ENCODE measurements around the gene TMEM200C. TPM values are rescaled to one million over a fixed set of nuclear protein-coding genes. Genes with fewer than 3 reads are reported as not detected.

The TMEM200C gene
- total RNA-seq: not detected

DNA sequence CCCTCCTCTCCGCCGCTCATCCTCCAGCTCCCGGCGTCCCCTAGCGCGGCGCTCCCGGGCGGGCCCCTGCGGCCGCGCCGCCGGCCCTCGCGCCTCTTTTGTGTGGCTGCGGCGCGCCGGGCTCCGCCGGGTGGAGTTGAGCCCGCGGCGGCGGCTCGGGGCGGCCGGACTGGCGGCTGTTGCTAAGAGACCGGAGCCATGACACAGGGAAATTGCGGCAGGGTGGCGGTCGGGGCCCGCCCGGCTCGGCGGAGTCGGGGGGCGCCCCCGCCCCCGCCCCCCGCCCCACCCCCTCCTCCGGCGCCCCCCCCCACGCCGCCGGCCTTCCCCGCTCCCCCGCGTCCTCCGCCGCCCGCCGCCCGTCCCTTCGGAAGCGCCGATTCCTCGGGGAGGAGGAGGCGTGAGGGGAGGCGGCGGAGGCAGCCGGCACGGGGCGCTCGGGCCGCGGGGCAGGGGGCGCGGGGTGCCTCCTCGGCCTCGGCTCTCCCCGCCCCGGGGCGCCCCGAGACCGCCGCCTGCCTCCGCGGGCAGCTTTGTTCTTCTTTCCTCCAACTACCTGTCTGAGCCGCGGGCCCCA lies at the start of gene TMEM200C:
TSS of gene TMEM200C (minus strand) at position 224 of the 577 bp plus-strand sequence. CDS start 3,459 bp downstream, outside the sequence.
- Mint-ChIP-seq H3K27me3 (ENCODE audit: low read depth) (peaks cover 62% of the 10 kb centered on the region), H3K9me3 (ENCODE audit: insufficient read depth) (no peaks in the 10 kb centered on the region), H3K27ac (no peak within 1 kb of the TSS), H3K4me1 (ENCODE audit: low read depth) (peaks cover 2% of the 10 kb centered on the region), H3K4me3 (no peak within 1 kb of the TSS), H3K36me3 (ENCODE audit: low read depth) (no peaks in the 10 kb centered on the region)
- no peak for DNase-seq
- ATAC-seq: no peak
- ChIA-PET CTCF (no interaction called here), POLR2A (no interaction called here)

DNA sequence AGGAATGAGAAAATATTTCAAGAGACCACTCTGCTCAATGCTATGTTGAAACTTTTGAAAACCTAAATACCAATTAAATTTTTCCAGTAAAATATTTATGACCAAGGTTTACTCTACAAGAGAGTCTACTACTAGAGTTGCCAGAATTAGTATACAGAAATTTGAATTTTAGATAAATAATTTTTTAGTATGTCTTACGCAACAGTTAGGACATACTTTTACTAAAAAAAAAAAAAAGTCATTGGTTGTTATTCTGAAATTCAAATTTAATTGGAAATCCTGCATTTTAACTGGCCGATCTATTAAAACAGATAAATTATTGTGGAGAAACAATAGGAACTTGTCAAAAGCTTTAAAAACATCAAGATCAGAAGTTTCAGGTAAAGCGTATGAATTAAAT lies 49.1 kb upstream of the TMEM200C start:
- Mint-ChIP-seq H3K4me1 (ENCODE audit: low read depth) (no peaks in the 10 kb centered on the region), H3K36me3 (ENCODE audit: low read depth) (no peaks in the 10 kb centered on the region), H3K9me3 (ENCODE audit: insufficient read depth) (no peaks in the 10 kb centered on the region), H3K27me3 (ENCODE audit: low read depth) (peaks cover 2% of the 10 kb centered on the region), H3K4me3 (no peak overlapping the region), H3K27ac (no peak overlapping the region)
- DNase-seq (no peak), ATAC-seq (no peak)
- ChIA-PET POLR2A (no interaction called here), CTCF (no interaction called here)

DNA sequence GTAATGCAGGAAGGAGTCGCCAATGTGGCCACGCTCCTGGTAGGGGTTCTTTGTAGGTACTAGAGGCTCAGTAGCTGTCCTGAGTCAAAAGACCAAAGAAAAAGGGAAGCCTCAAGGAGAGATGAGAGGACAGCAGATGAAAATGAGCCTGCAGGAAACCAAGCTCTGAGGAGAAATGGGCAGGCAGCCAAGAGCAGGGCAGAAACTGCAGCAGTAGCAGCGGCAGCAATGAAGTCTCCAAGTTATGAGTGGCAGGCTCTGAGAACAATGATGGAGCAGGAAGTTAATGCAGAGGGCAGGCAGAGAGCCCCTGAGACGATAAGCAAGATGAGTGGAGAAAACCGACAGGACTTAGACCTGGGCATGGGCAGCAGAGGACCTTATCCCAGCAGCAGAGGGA lies 48.2 kb upstream of the TMEM200C start:
- no peaks in the 10 kb centered on the region for H3K4me1 Mint-ChIP-seq (ENCODE audit: low read depth)
- H3K27ac Mint-ChIP-seq: no peak overlapping the region
- H3K4me3 Mint-ChIP-seq: no peak overlapping the region
- CTCF ChIA-PET: no interaction called here
- H3K36me3 Mint-ChIP-seq (ENCODE audit: low read depth): no peaks in the 10 kb centered on the region
- POLR2A ChIA-PET: no interaction called here
- ATAC-seq: no peak
- H3K27me3 Mint-ChIP-seq (ENCODE audit: low read depth): peaks cover 2% of the 10 kb centered on the region
- no peak for DNase-seq
- no peaks in the 10 kb centered on the region for H3K9me3 Mint-ChIP-seq (ENCODE audit: insufficient read depth)

DNA sequence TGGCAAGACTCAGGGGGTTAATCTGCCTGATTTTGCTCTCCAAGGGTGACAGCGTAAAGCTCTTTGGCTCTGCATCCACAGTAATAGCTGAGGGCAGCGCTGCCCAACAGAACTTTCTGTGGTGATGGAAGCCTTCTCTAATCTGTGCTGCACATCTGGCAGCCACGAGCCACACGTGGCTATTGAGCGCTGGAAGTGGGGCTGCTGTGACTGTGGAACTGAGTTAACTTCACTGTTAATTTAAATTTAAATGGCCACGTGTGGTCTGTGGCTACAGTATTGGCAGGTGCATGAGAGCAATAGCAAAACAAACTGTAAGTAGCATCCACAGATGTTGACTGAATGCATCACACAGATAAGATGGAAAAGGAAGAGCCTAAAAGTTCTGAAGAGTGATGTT lies 47.3 kb upstream of the TMEM200C start:
- Mint-ChIP-seq H3K36me3 (ENCODE audit: low read depth) (no peaks in the 10 kb centered on the region), H3K4me1 (ENCODE audit: low read depth) (no peaks in the 10 kb centered on the region), H3K27me3 (ENCODE audit: low read depth) (no peaks in the 10 kb centered on the region), H3K4me3 (no peak overlapping the region), H3K27ac (no peak overlapping the region), H3K9me3 (ENCODE audit: insufficient read depth) (no peaks in the 10 kb centered on the region)
- DNase-seq: no peak
- no peak for ATAC-seq
- CTCF ChIA-PET: no interaction called here
- POLR2A ChIA-PET: no interaction called here

GRCh38 chr18:5941890-5942289 lies 46.6 kb upstream of the TMEM200C start:
- ATAC-seq: no peak
- POLR2A ChIA-PET: no interaction called here

DNA sequence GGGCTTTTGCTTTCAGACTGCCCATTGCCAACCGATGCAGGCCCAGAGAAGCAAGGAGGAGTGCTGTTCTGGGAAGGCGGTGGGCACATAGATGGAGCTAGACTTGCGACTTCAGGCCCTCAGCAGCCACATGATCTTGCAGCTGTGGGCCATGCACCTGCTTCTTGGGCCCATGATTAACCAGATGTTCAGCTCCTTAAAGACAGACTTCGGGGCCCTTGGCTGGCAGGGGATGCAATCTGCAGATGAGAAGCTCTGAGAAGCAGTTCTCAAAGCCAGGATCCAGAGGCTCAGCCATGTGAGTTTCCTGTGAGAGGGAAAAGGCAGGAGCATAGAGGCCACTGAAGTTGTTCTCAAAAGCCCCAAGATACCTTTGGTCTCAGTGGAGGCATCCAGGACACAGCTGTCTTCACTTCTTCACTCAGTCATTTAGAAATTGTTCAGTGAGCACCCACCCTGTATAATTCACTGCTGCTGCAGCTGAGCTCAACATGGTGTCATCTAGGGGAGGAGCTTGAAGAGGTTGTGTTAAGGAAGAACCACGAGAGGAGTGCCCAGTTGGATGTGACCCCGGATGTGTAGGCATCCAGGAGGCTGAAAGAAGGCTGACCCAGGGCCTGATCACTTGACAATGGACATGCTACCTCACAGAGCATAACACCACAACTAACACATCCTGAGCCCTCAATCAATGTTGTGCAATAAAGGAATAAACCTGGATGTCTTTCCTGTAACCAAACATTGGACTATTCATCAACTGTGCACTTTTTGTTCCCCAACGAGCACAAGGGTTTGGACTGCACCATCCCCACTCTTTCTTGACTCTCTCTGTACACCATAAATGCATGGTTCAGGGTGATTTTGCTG lies 44.7 kb upstream of the TMEM200C start:
- H3K4me1 Mint-ChIP-seq (ENCODE audit: low read depth): no peaks in the 10 kb centered on the region
- DNase-seq (no peak), ATAC-seq (no peak)
- ChIA-PET CTCF (no interaction called here), POLR2A (no interaction called here)
- H3K27ac Mint-ChIP-seq: no peak overlapping the region
- H3K9me3 Mint-ChIP-seq (ENCODE audit: insufficient read depth): no peaks in the 10 kb centered on the region
- H3K27me3 Mint-ChIP-seq (ENCODE audit: low read depth): no peaks in the 10 kb centered on the region
- no peaks in the 10 kb centered on the region for H3K36me3 Mint-ChIP-seq (ENCODE audit: low read depth)
- H3K4me3 Mint-ChIP-seq: no peak overlapping the region

More at GRCh38 chr18:5941890-5942289, 46.6 kb upstream of the TMEM200C start:
- no peak for DNase-seq
- H3K4me3 Mint-ChIP-seq: no peak overlapping the region
- no peaks in the 10 kb centered on the region for H3K36me3 Mint-ChIP-seq (ENCODE audit: low read depth)
- H3K4me1 Mint-ChIP-seq (ENCODE audit: low read depth): no peaks in the 10 kb centered on the region
- CTCF ChIA-PET: no interaction called here
- no peaks in the 10 kb centered on the region for H3K9me3 Mint-ChIP-seq (ENCODE audit: insufficient read depth)
- no peaks in the 10 kb centered on the region for H3K27me3 Mint-ChIP-seq (ENCODE audit: low read depth)
- H3K27ac Mint-ChIP-seq: no peak overlapping the region

GRCh38 chr18:5937795-5938194 lies 42.5 kb upstream of the TMEM200C start:
- Mint-ChIP-seq H3K27ac (no peak overlapping the region), H3K9me3 (ENCODE audit: insufficient read depth) (no peaks in the 10 kb centered on the region), H3K36me3 (ENCODE audit: low read depth) (no peaks in the 10 kb centered on the region), H3K4me3 (no peak overlapping the region), H3K27me3 (ENCODE audit: low read depth) (no peaks in the 10 kb centered on the region), H3K4me1 (ENCODE audit: low read depth) (no peaks in the 10 kb centered on the region)
- CTCF ChIA-PET: no interaction called here
- no peak for ATAC-seq
- POLR2A ChIA-PET: no interaction called here
- no peak for DNase-seq

- Mint-ChIP-seq H3K36me3 (ENCODE audit: low read depth) (no peaks in the 10 kb centered on the region), H3K9me3 (ENCODE audit: insufficient read depth) (no peaks in the 10 kb centered on the region), H3K27ac (no peak overlapping the region), H3K4me3 (no peak overlapping the region), H3K27me3 (ENCODE audit: low read depth) (no peaks in the 10 kb centered on the region), H3K4me1 (ENCODE audit: low read depth) (no peaks in the 10 kb centered on the region)
- no peak for DNase-seq
- ChIA-PET POLR2A (no interaction called here), CTCF (no interaction called here)
- no peak for ATAC-seq
These were observed 41.8 kb upstream of the TMEM200C start for GRCh38 chr18:5937121-5937520.

DNA sequence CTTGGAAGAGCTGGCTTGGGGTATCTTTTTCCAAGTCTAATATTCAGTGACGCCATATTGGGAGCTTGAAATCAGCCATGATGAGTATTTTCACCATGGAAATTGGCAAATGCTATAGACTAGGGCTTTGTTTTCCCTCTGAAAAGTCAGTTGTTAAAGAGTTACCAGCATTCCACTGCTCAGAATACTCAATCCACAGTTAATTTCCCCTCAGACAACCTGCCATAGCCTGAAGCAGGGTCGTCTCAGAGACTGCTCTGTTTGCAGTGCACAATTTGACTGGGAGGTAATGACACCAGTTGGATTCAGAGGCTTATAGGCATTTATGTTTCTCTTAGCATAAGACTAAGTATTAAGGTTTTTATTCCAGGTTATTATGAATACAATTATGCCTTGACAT lies 35.5 kb upstream of the TMEM200C start:
- no peaks in the 10 kb centered on the region for H3K9me3 Mint-ChIP-seq (ENCODE audit: insufficient read depth)
- CTCF ChIA-PET: no interaction called here
- H3K27ac Mint-ChIP-seq: no peak overlapping the region
- ATAC-seq (no peak), DNase-seq (no peak)
- no peaks in the 10 kb centered on the region for H3K36me3 Mint-ChIP-seq (ENCODE audit: low read depth)
- POLR2A ChIA-PET: no interaction called here
- no peaks in the 10 kb centered on the region for H3K27me3 Mint-ChIP-seq (ENCODE audit: low read depth)
- no peaks in the 10 kb centered on the region for H3K4me1 Mint-ChIP-seq (ENCODE audit: low read depth)
- no peak overlapping the region for H3K4me3 Mint-ChIP-seq

DNA sequence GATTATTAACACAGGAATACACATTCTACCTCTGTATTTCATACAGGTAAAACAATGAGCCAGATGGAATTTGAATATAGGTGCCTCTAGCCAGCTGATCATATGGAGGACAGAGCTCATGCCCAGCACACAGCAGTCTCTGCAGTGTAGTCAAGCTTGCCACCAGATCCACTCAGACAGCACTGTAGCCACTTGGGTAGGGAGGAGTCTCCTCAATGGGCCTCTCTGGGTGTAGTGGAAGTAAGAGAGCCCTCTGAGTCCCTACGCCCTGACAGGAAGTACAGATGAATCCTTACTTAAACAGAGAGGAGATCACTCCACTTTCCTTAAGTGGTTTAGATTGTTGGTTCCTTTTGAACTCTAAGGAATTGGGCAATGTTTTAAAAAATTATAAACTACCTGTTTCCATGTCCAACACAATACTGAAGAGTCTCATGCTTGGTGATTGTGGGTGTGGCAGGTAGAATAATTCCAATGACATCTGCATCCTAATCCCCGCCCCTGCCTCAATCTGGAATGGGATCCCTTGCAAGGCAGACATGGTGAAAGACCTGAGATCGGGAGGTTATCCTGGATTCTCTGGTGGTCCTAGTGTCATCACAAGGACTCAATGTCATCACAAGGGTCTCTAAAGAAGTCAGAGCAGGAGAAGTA lies 23.0 kb upstream of the TMEM200C start:
- Mint-ChIP-seq H3K4me1 (ENCODE audit: low read depth) (no peaks in the 10 kb centered on the region), H3K27me3 (ENCODE audit: low read depth) (no peaks in the 10 kb centered on the region), H3K9me3 (ENCODE audit: insufficient read depth) (no peaks in the 10 kb centered on the region), H3K4me3 (no peak overlapping the region), H3K27ac (no peak overlapping the region), H3K36me3 (ENCODE audit: low read depth) (no peaks in the 10 kb centered on the region)
- no peak for DNase-seq
- ChIA-PET POLR2A (no interaction called here), CTCF (no interaction called here)
- ATAC-seq: no peak

DNA sequence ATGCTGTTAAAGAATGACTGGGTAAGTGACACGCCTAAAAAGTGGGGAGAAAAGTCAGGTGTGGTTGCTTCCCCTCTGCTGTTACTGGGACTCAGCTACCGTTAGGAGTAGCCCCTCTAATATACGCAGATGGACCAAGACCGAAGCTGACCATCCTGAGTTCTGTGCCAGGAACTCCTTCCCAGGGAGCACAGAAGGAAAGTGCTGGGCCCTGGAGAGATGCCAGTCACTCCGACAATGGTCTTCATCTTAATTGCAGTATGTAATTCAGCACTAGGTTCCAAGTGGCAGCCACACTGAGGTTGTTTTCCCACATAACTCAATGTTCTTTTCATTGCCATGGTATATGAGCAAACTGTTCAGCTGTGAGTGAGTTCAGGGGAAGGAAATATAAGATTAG lies 19.6 kb upstream of the TMEM200C start:
- POLR2A ChIA-PET: no interaction called here
- Mint-ChIP-seq H3K36me3 (ENCODE audit: low read depth) (no peaks in the 10 kb centered on the region), H3K27ac (no peak overlapping the region), H3K9me3 (ENCODE audit: insufficient read depth) (no peaks in the 10 kb centered on the region), H3K4me3 (no peak overlapping the region), H3K4me1 (ENCODE audit: low read depth) (no peaks in the 10 kb centered on the region), H3K27me3 (ENCODE audit: low read depth) (no peaks in the 10 kb centered on the region)
- DNase-seq: no peak
- CTCF ChIA-PET: no interaction called here
- no peak for ATAC-seq

DNA sequence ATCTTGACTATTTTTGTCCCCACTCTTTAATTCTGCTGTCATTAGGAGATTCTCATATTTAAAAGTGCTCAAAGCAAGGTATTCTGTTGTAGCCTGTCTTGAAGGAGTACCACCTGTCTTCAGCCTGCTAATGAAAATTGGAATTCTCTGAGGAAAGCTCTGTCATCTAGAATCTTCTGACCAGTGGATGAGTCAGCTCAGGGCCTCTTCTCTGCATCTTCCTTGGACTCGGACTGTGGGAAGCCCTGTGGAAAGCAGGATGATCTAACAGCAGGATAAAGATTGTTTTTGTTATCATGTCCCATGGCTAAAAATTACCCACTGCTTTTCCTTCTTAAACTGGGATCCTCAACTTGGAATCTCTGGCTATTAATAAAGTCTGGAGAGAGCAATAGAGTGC lies 18.7 kb upstream of the TMEM200C start:
- H3K4me3 Mint-ChIP-seq: no peak overlapping the region
- H3K9me3 Mint-ChIP-seq (ENCODE audit: insufficient read depth): no peaks in the 10 kb centered on the region
- H3K36me3 Mint-ChIP-seq (ENCODE audit: low read depth): no peaks in the 10 kb centered on the region
- no peaks in the 10 kb centered on the region for H3K27me3 Mint-ChIP-seq (ENCODE audit: low read depth)
- ChIA-PET CTCF (no interaction called here), POLR2A (no interaction called here)
- ATAC-seq (no peak), DNase-seq (no peak)
- H3K4me1 Mint-ChIP-seq (ENCODE audit: low read depth): no peaks in the 10 kb centered on the region
- no peak overlapping the region for H3K27ac Mint-ChIP-seq

Data from activated CD8-positive, alpha-beta T cell treated with anti-CD3 and anti-CD28 coated beads, Interleukin-2, amount 10 ng/mL, durations not matched to agents 7 days and 5 days (primary cell).